Esophagus squamous epithelium (tissue), 4 donors: ENCODE results near the gene C1orf210.

Experiments
- POLR2A ChIP-seq, 4 donors: fragments of 450-650 bp; IDR thresholded peaks; one replicate each; pipeline ENCODE4 v1.6.1; 2017; ENCODE audit warnings: antibody characterized with exemption in 4 of 4, mild to moderate bottlenecking in 4 of 4, moderate library complexity in 3 of 4
- TF ChIP-seq, protein P1 (sequence below), 6 experiments: fragments of 450-650 bp in 4 of 6; fragments of 200-600 bp in 2 of 6; sonication (generic) in 2 of 6; IDR thresholded peaks; one replicate each; pipeline ENCODE4 v1.5.1; 2016 to 2019; ENCODE audit warnings: antibody characterized with exemption in 6 of 6, mild to moderate bottlenecking in 4 of 6, moderate library complexity in 4 of 6

DNA sequence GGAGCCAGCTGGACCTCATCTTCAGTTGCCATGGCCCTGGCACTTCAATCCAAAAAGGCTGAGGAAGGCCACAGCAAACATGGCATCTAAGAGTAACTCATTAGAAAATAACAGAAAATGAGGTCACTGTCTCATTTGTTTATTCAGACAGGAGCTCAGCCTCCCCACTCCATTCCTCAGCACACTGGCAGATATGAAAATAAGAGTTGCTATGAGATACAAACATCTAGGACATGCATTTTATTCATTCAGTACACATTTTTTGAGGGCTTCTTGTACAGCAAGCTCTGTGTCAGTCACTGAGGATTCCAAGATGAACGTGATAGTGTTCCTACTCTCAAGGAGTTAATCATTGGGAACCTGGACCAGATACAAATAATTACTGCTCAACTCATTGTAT, 48.3 kb downstream of the C1orf210 start:
- TF ChIP-seq, protein P1, sequence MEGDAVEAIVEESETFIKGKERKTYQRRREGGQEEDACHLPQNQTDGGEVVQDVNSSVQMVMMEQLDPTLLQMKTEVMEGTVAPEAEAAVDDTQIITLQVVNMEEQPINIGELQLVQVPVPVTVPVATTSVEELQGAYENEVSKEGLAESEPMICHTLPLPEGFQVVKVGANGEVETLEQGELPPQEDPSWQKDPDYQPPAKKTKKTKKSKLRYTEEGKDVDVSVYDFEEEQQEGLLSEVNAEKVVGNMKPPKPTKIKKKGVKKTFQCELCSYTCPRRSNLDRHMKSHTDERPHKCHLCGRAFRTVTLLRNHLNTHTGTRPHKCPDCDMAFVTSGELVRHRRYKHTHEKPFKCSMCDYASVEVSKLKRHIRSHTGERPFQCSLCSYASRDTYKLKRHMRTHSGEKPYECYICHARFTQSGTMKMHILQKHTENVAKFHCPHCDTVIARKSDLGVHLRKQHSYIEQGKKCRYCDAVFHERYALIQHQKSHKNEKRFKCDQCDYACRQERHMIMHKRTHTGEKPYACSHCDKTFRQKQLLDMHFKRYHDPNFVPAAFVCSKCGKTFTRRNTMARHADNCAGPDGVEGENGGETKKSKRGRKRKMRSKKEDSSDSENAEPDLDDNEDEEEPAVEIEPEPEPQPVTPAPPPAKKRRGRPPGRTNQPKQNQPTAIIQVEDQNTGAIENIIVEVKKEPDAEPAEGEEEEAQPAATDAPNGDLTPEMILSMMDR (IDR thresholded peaks at IDR 0.05): no peak
- no peak for TF ChIP-seq POLR2A (IDR thresholded peaks at IDR 0.05)
